ENCODE measurements around the gene KCNQ1.

KCNQ1 gene

DNA sequence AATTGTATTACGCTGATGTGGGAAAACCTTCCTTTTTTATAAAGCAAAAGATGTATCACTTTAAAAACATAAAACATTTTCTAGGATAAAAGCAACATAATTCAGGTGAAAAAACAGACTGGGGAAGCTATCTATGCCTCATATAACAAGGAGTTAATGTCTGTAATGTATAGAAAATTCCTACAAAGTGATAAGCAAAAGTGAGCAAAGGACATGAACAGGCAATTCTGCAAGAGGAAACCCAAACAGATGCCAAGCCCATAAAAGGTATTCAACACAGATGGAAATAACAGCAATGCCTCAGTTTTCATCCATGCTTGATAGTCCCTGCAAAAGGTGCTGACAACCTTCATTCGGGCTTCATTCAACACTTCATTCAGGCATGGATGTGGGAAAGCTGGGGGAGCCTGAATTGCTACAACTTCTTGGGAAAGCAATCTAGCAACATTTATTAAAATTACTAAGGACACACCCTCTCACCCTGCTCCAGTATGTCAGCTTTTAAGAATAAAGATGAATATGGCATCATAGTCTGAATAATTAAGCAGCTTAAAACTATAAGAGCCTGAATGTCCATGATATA is 215.6 kb downstream of the KCNQ1 start:
- no peak for DNase-seq

- no peak for DNase-seq
Observed at GRCh38 chr11:2661173-2662023, 216.6 kb downstream of the KCNQ1 start.

DNA sequence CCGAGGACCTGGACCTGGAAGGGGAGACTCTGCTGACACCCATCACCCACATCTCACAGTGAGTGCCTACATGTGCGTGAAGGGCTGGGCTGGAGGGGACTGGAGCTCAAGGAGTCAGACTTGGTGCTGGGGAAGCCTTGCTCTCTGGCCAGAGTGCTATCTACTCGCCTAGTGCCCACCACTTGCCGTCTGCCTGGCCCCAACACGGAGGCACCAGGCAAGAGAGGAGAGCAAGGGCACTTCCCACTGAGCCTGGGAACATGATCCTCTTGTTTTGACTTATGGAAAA is 217.2 kb downstream of the KCNQ1 start:
- DNase-seq: no peak

GRCh38 chr11:2662430-2663299 is 217.9 kb downstream of the KCNQ1 start:
- DNase-seq: no peak

DNA sequence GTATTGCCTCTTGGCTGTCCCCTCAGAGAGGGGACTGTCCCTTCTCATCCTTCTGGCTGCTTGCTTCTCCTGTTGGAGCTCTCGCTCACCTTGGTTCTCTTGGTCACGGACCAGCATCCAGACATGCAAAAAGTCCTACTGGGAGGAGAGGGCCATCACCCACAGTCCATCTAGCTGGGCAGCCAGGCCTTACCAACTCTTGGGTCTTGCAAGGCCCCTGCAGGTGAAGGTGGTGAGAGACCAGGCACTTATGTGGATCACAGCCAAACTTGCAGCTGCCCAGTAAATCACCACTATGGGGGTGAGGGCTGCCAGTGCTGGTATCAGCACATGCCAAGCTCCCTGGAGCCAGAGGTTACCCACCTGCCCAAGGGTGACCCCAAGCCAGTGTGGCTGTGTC is 218.7 kb downstream of the KCNQ1 start:
- no peak for DNase-seq

DNA sequence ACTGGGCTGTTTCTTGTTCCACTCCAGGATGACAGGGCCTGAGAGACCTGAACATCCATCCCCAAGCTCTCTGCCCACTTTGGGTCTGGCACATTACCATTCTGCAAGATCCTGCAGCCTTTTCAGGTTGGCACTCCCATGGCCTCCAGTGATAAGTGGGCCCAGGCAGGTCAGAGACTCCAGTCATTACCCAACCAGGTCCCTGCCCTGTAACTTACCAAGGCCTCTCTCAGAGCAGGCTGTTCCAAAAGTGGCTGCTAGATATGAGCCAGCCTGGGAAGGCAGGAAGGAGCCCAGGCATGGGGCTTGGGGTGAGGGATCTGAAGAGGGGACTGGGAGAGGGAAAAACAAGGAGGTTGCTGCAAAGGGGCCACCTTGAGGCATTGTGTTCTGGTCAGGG is 219.1 kb downstream of the KCNQ1 start:
- no peak for DNase-seq

- DNase-seq: no peak
Observed at GRCh38 chr11:2664376-2664775, 219.6 kb downstream of the KCNQ1 start.

- DNase-seq: no peak
Observed at GRCh38 chr11:2664791-2665525, 220.2 kb downstream of the KCNQ1 start.

GRCh38 chr11:2665526-2666400 is 221.0 kb downstream of the KCNQ1 start:
- no peak for DNase-seq

GRCh38 chr11:2666401-2666741 is 221.6 kb downstream of the KCNQ1 start:
- no peak for DNase-seq

DNA sequence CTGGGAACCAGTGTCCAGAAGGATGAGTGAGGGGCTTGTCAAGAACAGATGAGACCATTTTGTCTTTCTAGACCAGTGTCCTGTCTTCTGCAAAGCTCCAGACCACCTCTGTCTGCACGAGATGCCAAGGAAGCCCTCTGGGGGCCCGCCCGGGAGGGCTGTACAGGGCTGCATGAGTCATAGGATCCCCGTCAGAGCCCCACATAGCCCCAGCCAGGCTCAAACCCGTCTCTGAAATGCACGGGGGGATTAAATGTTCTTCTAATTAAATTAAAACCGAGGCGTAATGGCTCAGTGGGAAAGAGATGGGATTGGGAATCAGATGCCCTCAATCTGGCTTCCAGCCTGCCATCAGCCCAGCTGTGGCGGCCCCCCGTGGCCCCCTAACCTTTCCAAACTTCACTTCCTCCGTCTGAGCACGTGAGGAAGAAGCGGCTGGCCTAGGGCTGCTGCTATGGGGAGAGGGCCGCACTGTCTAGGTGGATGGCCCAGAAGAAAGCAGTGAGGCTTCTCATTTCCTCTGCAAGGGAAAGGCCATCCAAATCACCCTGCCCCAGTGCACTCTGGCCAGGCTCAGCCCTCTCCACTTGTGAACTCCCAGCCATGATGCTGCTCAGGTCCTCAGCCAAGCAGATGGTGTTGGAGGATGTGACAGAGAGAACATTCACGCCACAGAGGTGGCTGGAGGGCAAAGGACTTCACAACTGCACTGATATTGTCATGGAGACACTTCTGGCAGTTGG is 222.2 kb downstream of the KCNQ1 start:
- no peak for DNase-seq

DNA sequence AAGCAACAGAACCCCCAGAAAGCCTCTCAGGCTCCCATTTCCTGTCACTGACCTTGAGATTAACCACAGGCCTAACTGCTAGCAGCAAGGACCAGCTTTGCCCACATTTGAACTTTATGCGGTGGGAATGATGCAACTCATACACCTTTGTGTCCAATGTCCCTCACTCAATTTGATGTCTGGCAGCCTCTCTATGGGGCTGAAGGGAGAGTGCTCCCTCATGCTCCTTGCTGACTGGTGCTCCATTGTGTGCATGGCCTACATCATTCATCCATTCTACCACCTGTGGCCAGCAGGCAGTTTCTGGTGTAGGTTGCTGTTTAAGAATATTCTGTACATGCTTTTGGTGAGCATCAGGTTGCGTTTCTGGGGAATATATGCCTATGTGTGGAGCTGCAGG is 223.1 kb downstream of the KCNQ1 start:
- DNase-seq: no peak

- DNase-seq: no peak
Observed at GRCh38 chr11:2668876-2669275, 224.1 kb downstream of the KCNQ1 start.

DNA sequence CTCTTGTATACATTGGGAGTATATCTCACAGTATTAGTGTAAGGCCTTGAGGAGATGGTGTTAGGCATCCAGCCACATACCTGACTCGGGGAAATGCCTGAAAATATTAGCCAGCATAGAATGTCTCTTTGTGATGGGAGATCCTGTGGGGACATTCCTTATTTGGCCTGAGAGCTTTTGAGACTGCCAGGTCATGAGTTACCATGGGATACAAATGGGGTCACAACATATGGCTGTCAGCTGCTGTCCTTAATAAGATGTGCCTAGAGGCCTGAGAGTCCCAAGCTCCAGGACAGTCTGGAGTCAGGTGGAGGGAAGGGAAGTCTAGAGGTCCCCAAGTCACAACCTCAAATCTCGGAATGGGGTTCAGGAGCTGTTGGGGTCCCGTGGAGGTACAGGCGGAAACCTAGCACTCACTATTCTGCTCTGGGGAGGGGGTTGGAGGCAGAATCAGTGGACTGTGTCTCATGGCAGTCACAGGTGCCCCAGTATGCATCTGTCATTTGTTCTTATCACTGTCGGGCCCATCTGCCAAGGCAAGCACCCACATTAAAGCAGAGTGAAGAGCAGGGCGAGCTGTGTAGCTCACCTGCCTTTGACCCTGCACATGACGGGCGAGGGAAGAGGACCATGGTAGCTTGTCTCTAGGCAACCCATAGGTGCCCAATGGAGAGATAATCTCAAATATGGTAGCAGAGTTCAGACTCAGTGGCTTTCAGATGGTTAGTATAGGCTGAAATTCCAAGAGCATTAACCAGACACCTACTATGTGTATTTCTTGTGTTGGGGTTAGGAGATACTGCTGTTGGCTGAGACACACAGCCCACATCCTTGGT is 225.0 kb downstream of the KCNQ1 start:
- no peak for DNase-seq

DNA sequence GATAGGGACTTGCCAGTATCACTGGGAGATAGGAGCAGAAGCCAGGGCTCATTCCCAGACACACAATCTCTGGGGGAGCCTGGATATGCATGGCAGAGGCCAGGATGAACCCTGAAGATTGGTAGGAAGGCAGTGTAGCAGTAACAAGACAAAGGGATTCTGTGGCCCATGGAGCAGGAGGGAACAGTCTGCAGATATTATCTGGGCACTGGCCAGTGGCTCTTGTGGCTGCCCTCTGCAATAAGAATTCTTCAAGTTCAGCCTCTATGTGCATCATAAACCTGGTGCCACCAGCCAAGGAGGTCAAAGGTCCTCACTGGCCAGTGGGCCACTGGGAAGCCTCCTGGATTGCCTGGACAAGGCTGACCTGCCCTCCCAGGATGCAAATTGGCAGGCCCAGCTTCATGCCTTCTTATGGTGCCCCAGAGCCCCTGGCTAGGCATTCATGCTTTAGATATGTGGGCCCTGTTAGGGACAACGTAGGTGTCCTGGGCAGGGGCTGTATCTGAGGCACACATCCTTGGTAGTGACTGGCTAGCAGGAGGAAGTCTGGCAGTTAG is 225.8 kb downstream of the KCNQ1 start:
- no peak for DNase-seq

DNA sequence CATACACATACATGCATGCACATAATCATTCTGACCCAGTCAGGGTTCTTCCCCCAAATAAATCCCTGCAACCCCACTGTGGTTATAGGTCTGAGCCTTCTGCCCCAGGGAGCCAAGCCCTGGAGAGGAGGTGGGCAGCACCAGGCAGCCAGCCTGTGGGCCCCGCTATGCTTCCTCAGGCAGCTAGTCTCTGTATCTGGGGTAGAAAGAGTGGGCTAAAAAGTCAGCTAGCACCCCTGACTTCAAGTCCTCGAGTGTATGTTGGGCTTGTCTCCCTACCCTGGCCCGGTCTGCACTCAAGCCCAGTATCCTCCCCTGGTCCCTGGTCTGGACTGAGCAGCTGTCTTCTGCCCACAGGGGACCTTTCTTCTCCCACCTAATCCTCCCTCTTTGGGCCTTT is 226.9 kb downstream of the KCNQ1 start:
- DNase-seq: no peak

DNA sequence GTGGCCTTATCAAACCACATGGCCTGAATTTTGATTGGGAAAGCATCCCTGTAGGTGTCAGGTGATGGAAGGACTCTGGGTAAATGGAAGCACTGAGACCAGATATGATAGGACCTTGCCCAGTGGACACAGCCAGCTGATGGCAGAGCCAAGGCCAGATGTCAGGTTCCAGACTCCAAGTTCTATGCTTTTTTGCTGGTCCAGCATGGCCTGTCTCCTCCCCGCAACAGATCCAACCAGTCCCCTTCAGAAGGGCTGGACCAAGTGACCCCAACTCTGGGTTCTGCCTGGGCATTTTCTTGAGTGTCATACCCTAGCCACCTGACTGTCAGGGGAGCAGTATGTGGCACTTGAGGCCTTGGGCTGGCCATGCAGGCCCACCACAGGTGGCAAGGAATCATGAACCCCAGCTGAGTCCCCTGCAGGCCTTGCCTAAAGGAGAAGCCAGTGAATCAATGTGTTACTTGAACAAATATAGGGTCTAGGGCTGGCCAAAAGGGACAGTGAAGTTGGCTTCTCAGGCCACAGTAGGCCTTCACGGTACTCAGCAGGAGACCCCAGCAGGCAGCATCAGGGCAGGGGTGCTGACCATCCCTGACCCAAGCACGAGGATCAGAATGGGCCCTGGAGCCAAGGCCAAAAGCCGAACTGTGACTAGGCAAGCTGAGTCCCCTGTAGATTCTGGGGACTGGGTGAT is 227.9 kb downstream of the KCNQ1 start:
- no peak for DNase-seq

DNA sequence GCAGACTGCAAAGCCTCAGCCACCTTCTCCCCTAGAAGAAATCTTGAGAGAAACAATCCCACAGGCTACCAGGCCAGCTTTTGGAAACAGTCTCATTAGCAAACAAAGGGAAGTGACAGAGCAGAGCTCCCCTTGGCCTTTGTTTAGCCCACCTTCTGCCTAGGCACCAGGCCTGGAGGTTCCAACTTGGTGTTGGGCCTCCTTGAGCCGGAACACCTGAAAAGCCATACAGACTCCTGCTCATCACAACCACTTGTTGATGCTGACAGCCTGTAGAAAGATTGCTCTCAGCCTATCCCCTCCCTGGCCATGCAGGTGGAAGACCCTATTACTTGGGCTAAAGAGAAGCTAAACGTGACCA is 228.4 kb downstream of the KCNQ1 start:
- DNase-seq: no peak

GRCh38 chr11:2673871-2674471 is 229.2 kb downstream of the KCNQ1 start:
- DNase-seq: no peak
